T follicular helper cell (primary cell): Measurements from ENCODE around the gene SCG5.

Source experiments
- DNase-seq: peaks from one replicate; pipeline ENCODE4 v3.0.0-alpha.2; 2020; ENCODE audit warnings: low read depth

Gene SCG5

DNA sequence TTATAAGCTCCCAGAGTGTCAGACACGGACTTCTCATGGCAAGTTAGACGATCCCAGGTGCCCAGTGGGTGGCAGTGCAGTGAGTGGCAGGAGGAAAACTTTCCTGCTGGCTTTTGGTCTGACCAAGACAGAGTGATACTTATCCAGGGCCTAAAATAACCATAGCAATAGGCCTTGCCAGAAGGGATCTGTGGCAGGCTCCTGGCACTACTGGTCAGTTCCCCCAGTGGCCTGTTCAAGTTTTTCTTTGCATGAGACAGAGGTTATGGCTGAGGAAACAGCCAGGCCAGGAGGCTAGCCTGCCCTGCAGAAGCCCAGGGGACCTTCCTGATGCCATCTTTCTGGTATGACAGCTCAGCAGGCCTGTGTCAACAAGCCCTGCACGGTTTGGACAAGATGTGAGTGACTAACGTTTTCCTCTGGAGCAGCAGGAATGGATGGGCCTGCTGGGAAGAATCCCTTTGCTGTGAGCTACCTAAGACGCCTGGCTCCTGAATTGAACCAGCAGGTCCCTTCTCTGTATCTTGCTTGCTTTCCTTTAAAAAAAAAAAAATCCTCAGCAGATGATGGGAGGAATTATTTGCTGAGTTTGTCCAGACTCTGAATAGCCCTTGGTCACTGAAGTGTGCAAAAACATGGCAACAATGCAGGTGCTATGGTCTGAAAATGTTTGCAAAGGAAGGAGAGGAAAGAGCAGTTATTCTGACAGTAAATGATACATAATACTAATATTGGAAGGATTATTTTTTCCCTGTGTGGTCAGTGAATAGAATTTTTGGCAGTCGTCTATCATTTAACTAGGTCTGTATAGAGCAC, 18.0 kb downstream of the SCG5 start:
- no peak for DNase-seq

GRCh38 chr15:32663671-32664070, 22.2 kb downstream of the SCG5 start:
- no peak for DNase-seq

DNA sequence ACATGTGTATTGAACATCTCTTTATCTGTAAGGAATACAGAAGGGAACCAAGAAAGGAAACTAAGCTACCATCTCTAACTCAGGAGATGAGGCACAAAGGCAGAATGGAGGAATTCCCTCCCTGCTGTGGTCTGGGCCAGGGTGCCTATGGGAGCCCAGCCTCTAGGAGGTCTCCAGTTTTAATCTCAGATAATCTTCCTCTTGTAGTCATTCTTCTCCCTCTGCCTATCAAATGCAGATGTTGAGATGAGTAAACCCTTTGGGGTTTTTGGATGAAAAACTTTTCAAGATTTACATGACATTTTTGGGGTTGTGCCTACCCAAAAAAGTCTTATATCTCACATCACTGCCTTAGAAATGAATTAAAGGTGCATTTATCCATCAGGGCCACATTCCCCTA, 23.3 kb downstream of the SCG5 start:
- no peak for DNase-seq

DNA sequence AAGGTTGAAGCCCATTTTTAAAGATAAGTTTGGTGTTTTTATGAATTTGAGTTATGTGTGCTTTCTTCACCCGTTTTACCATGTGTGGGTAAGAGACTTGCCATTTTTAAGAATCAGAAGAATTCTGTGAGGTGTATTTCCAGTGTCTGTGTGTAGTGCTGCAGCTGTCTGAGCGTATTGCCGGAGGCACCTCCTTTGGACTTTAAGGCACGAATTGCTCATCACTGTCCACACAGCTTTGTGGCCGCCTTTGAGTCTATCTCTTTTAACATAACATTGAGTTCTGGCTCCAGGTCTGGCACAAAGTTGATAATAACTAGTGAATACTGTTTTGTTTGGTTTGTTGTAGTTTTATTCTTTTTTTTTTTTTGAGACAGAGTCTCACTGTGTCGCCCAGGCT, 25.8 kb downstream of the SCG5 start:
- DNase-seq, result no peak

- no peak for DNase-seq
Measured at GRCh38 chr15:32668942-32669341, 27.4 kb downstream of the SCG5 start.

- no peak for DNase-seq
Measured at GRCh38 chr15:32669896-32670611, 28.5 kb downstream of the SCG5 start.

- DNase-seq, result no peak
Measured at GRCh38 chr15:32670623-32671022, 29.1 kb downstream of the SCG5 start.

DNA sequence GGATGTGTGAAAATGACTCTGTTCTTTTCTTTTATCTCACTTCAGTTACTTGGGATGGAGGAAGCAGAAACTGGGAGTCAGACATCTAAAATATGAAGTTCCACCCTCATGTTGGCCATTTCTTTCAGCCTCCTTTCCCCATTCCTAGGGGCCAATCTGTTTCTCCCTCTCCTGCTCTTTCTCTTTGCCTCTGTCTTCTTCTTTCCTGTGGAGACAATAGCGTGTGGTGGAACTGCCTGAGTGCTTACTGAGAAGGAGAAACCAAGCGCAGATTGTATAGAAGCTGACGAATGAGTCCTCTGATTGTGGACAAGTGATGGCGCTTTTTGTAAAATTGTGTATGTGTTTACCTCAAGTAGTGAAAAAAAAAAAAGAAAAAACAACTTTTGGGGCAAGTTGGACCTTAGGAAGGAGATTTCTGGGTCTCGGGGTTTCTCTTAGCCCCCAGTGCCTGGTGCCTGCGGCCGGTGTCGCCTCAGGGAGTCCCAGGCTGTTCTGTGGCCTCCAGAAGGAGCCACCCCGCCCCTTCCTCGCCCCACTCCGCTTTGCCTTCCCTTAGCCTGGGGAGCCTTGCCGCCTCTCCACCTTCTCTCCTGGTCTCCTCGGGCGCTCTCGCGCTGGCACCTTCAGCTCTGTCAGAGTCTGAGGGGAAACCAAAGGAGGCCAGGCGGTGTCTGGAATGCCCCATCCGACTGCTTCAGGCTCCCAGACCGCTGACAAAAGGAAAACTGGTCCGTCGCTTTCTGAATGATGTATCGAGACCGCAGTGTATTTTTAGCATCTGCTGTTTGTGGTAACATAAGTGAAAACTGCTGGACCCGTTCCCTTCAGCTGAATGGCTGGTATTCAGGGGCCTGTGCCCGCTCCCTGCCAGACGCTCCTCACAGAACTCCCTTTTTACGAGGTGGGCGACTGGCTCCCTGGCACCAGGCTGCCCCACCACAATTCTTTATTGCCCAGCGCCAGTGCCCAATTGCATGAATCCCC, 30.1 kb downstream of the SCG5 start:
- DNase-seq, result no peak

DNA sequence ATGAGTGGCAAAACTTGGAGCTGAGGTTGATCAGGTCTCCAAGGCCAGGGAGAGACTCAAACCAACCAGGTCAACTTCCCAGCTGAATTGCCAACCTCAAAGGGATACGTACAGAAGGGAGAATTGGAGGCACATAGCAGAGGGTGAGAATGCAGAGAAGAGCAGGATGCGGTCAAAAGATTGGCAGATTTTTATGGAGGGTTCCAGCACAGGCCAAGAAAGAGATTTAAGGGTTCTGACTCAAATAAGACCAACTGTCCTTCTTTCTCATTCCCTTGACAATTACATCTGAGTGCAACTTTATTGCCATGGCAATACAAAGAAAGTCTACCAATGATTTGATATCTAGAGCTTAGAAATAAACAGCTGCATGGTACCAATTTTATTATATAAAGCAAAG, 33.2 kb downstream of the SCG5 start:
- DNase-seq, result no peak

GRCh38 chr15:32675466-32675865, 34.0 kb downstream of the SCG5 start:
- no peak for DNase-seq

- DNase-seq, result no peak
Measured at GRCh38 chr15:32676169-32676568, 34.7 kb downstream of the SCG5 start.

GRCh38 chr15:32677238-32677750, 35.8 kb downstream of the SCG5 start:
- DNase-seq, result no peak

GRCh38 chr15:32679298-32679690, 37.8 kb downstream of the SCG5 start:
- no peak for DNase-seq

DNA sequence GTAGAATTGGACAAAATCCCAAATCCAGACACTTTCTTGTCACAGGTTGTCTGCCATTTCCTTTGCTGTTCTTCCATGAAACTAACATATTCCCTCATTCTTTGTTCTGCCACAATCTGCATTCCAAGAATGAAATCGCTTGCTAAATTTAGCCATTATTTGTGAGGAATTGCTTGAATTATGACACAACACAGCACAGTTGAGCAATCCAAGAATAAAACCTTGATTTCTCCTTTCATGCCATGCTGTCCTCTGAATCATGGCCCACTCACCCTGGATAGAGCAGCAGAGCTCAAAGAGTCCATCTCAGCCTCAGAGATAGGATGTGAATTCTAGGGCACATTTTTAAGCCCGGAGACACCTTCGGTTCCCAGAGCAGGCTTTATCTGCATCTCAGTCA, 41.1 kb downstream of the SCG5 start:
- no peak for DNase-seq

GRCh38 chr15:32682977-32683630, 41.6 kb downstream of the SCG5 start:
- no peak for DNase-seq

GRCh38 chr15:32683906-32684584, 42.5 kb downstream of the SCG5 start:
- no peak for DNase-seq

DNA sequence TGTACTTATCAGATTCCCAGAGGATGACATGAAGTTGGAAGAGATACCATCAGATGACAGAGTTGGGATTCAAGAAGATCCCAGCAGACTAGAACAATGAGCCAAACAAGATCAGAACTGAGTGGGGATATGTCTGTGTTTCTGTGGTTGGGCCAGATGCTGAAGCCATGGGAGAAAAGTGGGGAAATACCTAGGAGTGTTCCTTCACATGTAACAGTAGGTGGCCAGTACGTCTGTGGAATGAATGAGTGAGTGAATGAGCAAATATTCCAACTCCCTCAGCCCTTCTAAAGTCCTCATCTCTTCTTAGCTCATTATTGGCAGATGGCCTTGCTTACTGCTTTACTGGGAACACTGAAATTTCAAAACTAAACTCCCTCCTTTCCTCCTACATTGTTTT, 44.1 kb downstream of the SCG5 start:
- DNase-seq, result no peak

GRCh38 chr15:32687556-32687955, 46.0 kb downstream of the SCG5 start:
- DNase-seq, result no peak

DNA sequence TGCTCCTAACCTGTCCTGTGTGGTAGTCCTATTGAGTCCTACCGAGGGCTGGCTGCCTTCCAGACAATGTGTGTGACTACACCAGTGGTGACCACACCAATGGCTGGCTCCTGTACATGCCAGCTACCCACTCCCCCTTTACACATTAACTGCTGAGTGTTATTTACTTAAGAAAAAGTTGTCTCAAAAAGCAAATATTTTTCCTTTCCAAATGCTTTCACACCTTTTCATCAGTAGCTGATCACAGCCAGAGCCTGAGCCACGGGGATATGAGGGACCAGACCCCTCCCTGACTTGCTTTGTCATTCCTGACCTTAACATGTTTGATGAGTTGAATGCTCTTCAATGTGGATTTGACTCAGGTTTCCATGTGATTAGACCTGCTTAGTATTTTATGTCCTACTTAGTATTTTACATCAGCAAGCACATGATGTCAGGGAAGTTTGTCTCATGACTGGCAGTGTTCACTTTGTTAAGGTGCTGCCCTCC, 46.7 kb downstream of the SCG5 start:
- no peak for DNase-seq

DNA sequence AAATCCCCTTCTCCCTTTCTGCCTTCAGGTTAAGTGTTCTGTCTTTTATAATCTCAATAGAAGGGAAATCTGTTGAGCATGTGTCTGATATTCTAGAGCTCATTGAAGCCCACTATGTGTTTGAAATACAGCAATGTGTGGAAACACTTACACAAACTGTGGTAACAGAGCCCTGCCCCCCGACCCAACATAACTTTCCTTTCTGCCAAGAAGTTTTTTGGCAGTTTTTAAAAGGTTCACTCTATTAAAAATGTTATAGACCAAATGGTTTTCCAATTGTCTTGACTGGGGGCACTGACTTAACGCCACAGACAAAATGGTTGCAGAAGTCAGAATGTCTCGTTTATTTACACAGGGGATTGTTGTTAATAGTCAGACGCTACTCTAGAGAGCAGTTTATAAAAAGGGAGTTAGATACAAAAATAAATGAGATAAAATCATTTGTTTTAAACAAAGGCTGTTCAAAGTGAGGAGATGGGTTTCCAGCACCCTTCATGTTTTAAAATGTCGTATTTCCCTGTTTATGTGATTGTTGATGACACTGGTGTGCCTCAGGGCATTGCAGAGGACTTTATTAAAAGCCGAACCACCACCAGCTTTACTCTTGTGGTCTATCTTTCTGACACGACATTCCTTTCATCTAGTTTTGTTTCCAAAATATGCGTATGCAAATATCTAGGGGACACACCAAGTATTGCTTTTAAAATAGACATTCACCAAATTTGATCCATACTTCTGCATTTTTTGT, 49.6 kb downstream of the SCG5 start:
- DNase-seq, result no peak
